GM12878 (cell line): ENCODE data around the gene CAMTA1.

Source experiments
- BHLHE40 ChIP-seq, 2 experiments: fragments of 450-650 bp in 1 of 2; IDR thresholded peaks; 2 replicates each; pipeline ENCODE4 v1.6.1; 2011 to 2017; ENCODE audit warnings: low read depth in 2 of 2, borderline replicate concordance in 1 of 2, improper control_type of control experiment in 1 of 2, low read length in 1 of 2, mild to moderate bottlenecking in 1 of 2
- CBX5 ChIP-seq: sonication (generic); IDR thresholded peaks from 2 replicates; pipeline ENCODE4 v1.6.1; 2016; ENCODE audit warnings: low read depth, moderate library complexity, mild to moderate bottlenecking, inconsistent platforms
- FOS ChIP-seq: IDR thresholded peaks from 3 replicates; pipeline ENCODE4 v1.6.1; 2011; ENCODE audit warnings: borderline replicate concordance; ENCODE audit not compliant: insufficient read length; ENCODE audit errors: extremely low read depth
- FOXM1 ChIP-seq: IDR thresholded peaks from 2 replicates; pipeline ENCODE4 v1.6.1; 2012; ENCODE audit warnings: low read depth, mild to moderate bottlenecking, inconsistent platforms, low read length, moderate library complexity
- GABPA ChIP-seq: IDR thresholded peaks from 2 replicates; pipeline ENCODE4 v1.6.1; 2014; ENCODE audit warnings: antibody characterized with exemption, low read depth, mild to moderate bottlenecking, inconsistent platforms
- JUNB ChIP-seq: IDR thresholded peaks from 2 replicates; pipeline ENCODE4 v1.6.1; 2016; ENCODE audit warnings: antibody characterized with exemption, mild to moderate bottlenecking
- NFXL1 ChIP-seq: fragments of 450-650 bp; IDR thresholded peaks from 2 replicates; pipeline ENCODE4 v1.6.1; 2017; ENCODE audit warnings: antibody characterized with exemption, mild to moderate bottlenecking, borderline replicate concordance
- POLR2A ChIP-seq: IDR thresholded peaks from 2 replicates; pipeline ENCODE4 v1.6.1; 2011; ENCODE audit warnings: low read depth, mild to moderate bottlenecking, low read length
- RAD21 ChIP-seq: IDR thresholded peaks from 2 replicates; pipeline ENCODE4 v1.6.1; 2011; ENCODE audit warnings: mild to moderate bottlenecking, low read depth, low read length, moderate library complexity; ENCODE audit not compliant: insufficient read depth
- SIX5 ChIP-seq: IDR thresholded peaks from 2 replicates; pipeline ENCODE4 v1.6.1; 2011; ENCODE audit warnings: mild to moderate bottlenecking, low read depth, low read length, moderate library complexity; ENCODE audit not compliant: severe bottlenecking
- TF ChIP-seq, protein P1 (sequence below): IDR thresholded peaks from 2 replicates; pipeline ENCODE4 v1.6.1; 2011; ENCODE audit warnings: borderline replicate concordance, low read depth, mild to moderate bottlenecking, moderate library complexity, mixed read lengths, low read length; ENCODE audit not compliant: insufficient read depth; ENCODE audit errors: extremely low read length
- TF ChIP-seq, protein P2 (sequence below), 3 experiments: IDR thresholded peaks in 2 of 3; conservative IDR thresholded peaks in 1 of 3; 2 replicates each; pipeline ENCODE4 v1.5.1; 2011; ENCODE audit warnings: low read depth in 3 of 3, low read length in 3 of 3, mild to moderate bottlenecking in 3 of 3, control low read depth in 2 of 3, moderate library complexity in 2 of 3, inconsistent platforms in 1 of 3, mixed read lengths in 1 of 3; ENCODE audit not compliant: control insufficient read depth in 2 of 3, insufficient read depth in 1 of 3; ENCODE audit errors: extremely low read depth in 1 of 3
- TF ChIP-seq, protein P3 (sequence below): fragments of 450-650 bp; IDR thresholded peaks from 2 replicates; pipeline ENCODE4 v1.6.1; 2017; ENCODE audit warnings: mild to moderate bottlenecking
- TF ChIP-seq, protein P4 (sequence below): IDR thresholded peaks from 2 replicates; pipeline ENCODE4 v1.6.1; 2011; ENCODE audit warnings: low read depth, low read length, improper control_type of control experiment, borderline replicate concordance

DNA sequence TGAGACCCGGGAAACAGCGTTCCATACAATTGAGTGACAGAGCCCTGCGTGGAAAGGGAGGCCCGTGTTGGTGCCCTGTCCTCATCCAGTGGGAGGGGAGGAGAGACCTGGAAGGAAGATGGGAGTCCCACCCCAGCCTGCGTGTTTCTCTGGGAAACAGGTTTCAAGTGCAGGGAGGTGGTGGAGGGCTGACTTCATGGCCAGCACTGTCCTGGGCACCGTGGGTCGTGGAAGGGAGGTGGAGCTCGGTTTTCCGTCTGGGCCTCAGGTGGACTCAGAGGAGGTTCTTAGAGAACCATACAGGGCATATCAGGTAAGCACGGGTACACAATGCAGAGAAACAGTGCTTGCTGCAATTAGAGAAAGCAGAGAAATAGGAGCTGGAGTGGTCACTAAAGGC lies 222.6 kb downstream of the CAMTA1 start:
- TF ChIP-seq, protein P1, sequence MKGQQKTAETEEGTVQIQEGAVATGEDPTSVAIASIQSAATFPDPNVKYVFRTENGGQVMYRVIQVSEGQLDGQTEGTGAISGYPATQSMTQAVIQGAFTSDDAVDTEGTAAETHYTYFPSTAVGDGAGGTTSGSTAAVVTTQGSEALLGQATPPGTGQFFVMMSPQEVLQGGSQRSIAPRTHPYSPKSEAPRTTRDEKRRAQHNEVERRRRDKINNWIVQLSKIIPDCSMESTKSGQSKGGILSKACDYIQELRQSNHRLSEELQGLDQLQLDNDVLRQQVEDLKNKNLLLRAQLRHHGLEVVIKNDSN = no peak
- TF ChIP-seq FOS = no peak
- TF ChIP-seq POLR2A = no peak
- no peak for TF ChIP-seq RAD21
- TF ChIP-seq, protein P2, sequence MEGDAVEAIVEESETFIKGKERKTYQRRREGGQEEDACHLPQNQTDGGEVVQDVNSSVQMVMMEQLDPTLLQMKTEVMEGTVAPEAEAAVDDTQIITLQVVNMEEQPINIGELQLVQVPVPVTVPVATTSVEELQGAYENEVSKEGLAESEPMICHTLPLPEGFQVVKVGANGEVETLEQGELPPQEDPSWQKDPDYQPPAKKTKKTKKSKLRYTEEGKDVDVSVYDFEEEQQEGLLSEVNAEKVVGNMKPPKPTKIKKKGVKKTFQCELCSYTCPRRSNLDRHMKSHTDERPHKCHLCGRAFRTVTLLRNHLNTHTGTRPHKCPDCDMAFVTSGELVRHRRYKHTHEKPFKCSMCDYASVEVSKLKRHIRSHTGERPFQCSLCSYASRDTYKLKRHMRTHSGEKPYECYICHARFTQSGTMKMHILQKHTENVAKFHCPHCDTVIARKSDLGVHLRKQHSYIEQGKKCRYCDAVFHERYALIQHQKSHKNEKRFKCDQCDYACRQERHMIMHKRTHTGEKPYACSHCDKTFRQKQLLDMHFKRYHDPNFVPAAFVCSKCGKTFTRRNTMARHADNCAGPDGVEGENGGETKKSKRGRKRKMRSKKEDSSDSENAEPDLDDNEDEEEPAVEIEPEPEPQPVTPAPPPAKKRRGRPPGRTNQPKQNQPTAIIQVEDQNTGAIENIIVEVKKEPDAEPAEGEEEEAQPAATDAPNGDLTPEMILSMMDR (IDR thresholded peaks at IDR 0.05 in 2 of 3, conservative IDR thresholded peaks at IDR 0.05 in 1 of 3; ENCODE audit: control insufficient read depth in 2 of 3, extremely low read depth in 1 of 3, insufficient read depth in 1 of 3, low read depth in 3 of 3, low read length in 3 of 3) = no peak
- no peak for TF ChIP-seq JUNB
- TF ChIP-seq, protein P3, sequence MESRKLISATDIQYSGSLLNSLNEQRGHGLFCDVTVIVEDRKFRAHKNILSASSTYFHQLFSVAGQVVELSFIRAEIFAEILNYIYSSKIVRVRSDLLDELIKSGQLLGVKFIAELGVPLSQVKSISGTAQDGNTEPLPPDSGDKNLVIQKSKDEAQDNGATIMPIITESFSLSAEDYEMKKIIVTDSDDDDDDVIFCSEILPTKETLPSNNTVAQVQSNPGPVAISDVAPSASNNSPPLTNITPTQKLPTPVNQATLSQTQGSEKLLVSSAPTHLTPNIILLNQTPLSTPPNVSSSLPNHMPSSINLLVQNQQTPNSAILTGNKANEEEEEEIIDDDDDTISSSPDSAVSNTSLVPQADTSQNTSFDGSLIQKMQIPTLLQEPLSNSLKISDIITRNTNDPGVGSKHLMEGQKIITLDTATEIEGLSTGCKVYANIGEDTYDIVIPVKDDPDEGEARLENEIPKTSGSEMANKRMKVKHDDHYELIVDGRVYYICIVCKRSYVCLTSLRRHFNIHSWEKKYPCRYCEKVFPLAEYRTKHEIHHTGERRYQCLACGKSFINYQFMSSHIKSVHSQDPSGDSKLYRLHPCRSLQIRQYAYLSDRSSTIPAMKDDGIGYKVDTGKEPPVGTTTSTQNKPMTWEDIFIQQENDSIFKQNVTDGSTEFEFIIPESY = no peak
- TF ChIP-seq BHLHE40 (IDR thresholded peaks at IDR 0.05; ENCODE audit: borderline replicate concordance in 1 of 2, low read depth in 2 of 2, low read length in 1 of 2) = no peak
- TF ChIP-seq GABPA = no peak
- TF ChIP-seq NFXL1 = no peak
- no peak for TF ChIP-seq CBX5
- TF ChIP-seq, protein P4, sequence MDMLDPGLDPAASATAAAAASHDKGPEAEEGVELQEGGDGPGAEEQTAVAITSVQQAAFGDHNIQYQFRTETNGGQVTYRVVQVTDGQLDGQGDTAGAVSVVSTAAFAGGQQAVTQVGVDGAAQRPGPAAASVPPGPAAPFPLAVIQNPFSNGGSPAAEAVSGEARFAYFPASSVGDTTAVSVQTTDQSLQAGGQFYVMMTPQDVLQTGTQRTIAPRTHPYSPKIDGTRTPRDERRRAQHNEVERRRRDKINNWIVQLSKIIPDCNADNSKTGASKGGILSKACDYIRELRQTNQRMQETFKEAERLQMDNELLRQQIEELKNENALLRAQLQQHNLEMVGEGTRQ = no peak
- TF ChIP-seq SIX5 = no peak
- no peak for TF ChIP-seq FOXM1
